B cell (primary cell): ENCODE data around the gene ERRFI1.

Source experiments
- EZH2 ChIP-seq: IDR thresholded peaks from 2 replicates; pipeline ENCODE4 v1.6.1; 2012; ENCODE audit warnings: borderline replicate concordance, low read depth, mild to moderate bottlenecking, moderate library complexity, low read length; ENCODE audit not compliant: insufficient read depth, poor library complexity, severe bottlenecking
- TF ChIP-seq, protein P1 (sequence below): fragments of 200-600 bp; IDR thresholded peaks from one replicate; pipeline ENCODE4 v1.8.0; 2022; ENCODE audit warnings: antibody characterized with exemption, mild to moderate bottlenecking

DNA sequence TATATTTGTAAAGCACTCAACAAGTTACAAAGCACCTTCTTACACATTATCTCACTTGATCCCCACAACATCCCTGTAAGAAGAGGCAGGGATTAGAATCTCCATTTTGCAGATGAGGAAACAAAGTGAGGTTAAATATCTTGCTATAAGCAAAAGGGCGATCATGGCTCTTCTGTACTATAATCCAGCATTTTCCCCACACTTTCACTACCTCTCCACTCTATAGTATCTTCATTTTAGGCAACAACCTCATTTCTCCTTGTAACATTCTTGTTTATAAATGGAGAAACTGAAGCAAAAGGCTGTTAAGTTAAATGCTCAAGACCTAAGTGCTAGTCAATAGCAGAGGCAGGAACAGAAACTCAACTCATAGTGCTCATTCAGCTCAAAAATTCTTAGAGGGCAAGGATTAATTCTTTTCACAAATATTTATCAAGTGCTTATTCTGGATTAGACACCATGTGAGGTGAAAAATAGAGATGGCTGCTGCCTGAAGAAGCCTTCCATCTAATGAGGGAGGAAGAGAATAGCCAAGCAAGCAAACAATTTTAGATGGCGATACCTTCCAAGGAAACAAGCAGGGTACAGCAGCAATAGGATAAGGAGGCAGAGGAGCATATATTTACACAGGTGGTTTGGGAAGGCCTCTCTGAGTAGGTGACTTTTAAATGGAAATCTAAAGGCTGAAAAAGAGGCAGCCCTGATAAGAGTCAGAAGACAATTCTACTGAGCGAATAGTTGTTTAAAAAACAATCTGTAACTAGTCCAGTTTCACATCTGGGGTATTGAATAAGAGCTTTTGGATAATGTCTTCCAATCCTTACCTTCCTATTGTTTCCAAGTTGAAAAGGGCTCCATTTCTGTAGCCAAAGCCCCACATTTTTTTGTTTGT, 3.5 kb downstream of the ERRFI1 start:
- TF ChIP-seq, protein P1, sequence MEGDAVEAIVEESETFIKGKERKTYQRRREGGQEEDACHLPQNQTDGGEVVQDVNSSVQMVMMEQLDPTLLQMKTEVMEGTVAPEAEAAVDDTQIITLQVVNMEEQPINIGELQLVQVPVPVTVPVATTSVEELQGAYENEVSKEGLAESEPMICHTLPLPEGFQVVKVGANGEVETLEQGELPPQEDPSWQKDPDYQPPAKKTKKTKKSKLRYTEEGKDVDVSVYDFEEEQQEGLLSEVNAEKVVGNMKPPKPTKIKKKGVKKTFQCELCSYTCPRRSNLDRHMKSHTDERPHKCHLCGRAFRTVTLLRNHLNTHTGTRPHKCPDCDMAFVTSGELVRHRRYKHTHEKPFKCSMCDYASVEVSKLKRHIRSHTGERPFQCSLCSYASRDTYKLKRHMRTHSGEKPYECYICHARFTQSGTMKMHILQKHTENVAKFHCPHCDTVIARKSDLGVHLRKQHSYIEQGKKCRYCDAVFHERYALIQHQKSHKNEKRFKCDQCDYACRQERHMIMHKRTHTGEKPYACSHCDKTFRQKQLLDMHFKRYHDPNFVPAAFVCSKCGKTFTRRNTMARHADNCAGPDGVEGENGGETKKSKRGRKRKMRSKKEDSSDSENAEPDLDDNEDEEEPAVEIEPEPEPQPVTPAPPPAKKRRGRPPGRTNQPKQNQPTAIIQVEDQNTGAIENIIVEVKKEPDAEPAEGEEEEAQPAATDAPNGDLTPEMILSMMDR = no peak
- no peak for TF ChIP-seq EZH2
